Inflammatory macrophage treated with lipopolysaccharide for 4 hours (primary cell): ENCODE results near the gene TYK2.
A peak's percentile ranks its signal among the peaks of the same experiment; 100 is the strongest.
"Not testable (repeated sequence)": the region's sequence is repeated elsewhere in the genome, so short reads cannot be mapped to it uniquely, and the experiment has no call there.

Experiments
- DNase-seq: peaks from one replicate; pipeline ENCODE4 v3.0.0-alpha.2; 2020

Gene TYK2

GRCh38 chr19:10368101-10368803, 12.1 kb downstream of the TYK2 start:
- DNase-seq = no peak

- not testable (repeated sequence) for DNase-seq
Observed at GRCh38 chr19:10366950-10367512, 13.3 kb downstream of the TYK2 start.

GRCh38 chr19:10365518-10365917, 14.9 kb downstream of the TYK2 start:
- no peak for DNase-seq

- DNase-seq = no peak
Observed at GRCh38 chr19:10364644-10365043, 15.7 kb downstream of the TYK2 start.

GRCh38 chr19:10363789-10364281, 16.5 kb downstream of the TYK2 start:
- DNase-seq = no peak

GRCh38 chr19:10362259-10362658, 18.1 kb downstream of the TYK2 start:
- no peak for DNase-seq

- DNase-seq = no peak
Observed at GRCh38 chr19:10361569-10362011, 18.8 kb downstream of the TYK2 start.

GRCh38 chr19:10356431-10356830, 23.9 kb downstream of the TYK2 start:
- no peak for DNase-seq

GRCh38 chr19:10353793-10354391, 26.5 kb downstream of the TYK2 start:
- DNase-seq = peak; percentile 22

GRCh38 chr19:10352764-10353671, 27.4 kb downstream of the TYK2 start:
- DNase-seq = no peak

- peak; percentile 90 for DNase-seq
Observed at GRCh38 chr19:10346509-10346908, 33.9 kb downstream of the TYK2 start.

- no peak for DNase-seq
Observed at GRCh38 chr19:10344780-10345179, 35.6 kb downstream of the TYK2 start.

GRCh38 chr19:10343495-10343894, 36.9 kb downstream of the TYK2 start:
- no peak for DNase-seq

- DNase-seq = no peak
Observed at GRCh38 chr19:10339977-10340376, 40.4 kb downstream of the TYK2 start.

- DNase-seq = peak; percentile 54
Observed at GRCh38 chr19:10339380-10339960, 40.9 kb downstream of the TYK2 start, which contains the start of gene ICAM3. Gene ICAM3, minus strand, starts transcription at chr19:10339624. Its CDS starts 10 bp downstream, at chr19:10339614.

- DNase-seq = no peak
Observed at GRCh38 chr19:10338940-10339339, 41.4 kb downstream of the TYK2 start.

- DNase-seq = not testable (repeated sequence)
Observed at GRCh38 chr19:10336725-10337124, 43.6 kb downstream of the TYK2 start.

GRCh38 chr19:10335352-10335985, 44.9 kb downstream of the TYK2 start:
- DNase-seq = no peak

- DNase-seq = peak; percentile 69
Observed at GRCh38 chr19:10334588-10335351, 45.6 kb downstream of the TYK2 start.

GRCh38 chr19:10333758-10334587, 46.4 kb downstream of the TYK2 start:
- DNase-seq = no peak
